Cardiac fibroblast (primary cell): Measurements from ENCODE around the gene CUTA.

Experiments used
- DNase-seq, 2 donors: peaks; one replicate each; pipeline versions ENCODE4 v3.0.0 to v3.0.0-alpha.2; 2010; ENCODE audit warnings: low read depth in 2 of 2
- H3K4me3 ChIP-seq, 2 donors: replicated peaks in 1 of 2; 1 replicate in 1 of 2; 2 replicates in 1 of 2; pipeline ENCODE4 v1.5.1; 2011; ENCODE audit warnings: low read depth in 2 of 2, low read length in 2 of 2, mild to moderate bottlenecking in 2 of 2, moderate library complexity in 1 of 2
- TF ChIP-seq, protein P1 (sequence below): IDR thresholded peaks from one replicate; pipeline ENCODE4 v1.5.1; 2011; ENCODE audit warnings: low read depth, mild to moderate bottlenecking, low read length, inconsistent platforms

CUTA gene

DNA sequence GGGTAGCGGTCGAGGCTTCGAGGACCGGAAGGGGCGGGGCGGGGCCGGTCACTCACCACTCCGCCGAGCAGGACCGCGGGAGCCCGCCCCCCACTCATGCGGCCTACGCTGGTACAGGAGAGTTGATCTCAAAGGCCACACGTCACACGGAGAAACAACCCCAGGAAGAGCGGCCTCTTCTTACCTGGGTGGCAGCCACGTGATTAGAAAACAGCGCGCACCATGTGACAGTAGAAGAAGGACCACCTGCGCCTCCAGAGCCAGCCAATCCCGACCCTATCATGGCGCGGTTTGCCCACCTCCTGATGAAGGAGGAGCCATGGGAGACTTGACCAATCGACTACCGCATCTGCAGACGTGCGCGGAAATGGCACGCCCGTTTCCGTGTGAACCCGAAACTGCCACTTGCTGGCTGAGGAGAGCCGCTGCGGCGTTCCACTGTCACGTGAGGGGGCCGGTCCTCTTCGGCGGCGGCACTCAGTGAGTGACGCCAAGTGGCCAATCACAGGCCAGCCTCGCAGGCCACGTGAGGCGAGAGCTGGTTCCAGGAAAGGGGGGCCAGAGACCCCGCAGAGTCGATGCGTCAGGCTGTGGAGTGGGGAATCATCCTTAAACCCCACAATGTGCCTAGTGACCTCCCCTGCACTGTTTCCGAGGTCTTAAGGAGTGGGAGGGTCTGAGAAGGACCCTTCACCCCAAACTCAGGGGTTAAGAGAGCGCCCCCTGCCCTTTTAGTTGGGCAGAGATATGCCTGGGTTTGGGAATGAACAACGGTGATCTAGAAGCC lies at the start of gene CUTA:
Gene CUTA, minus strand, starts transcription at position 205 of the 787 bp plus-strand sequence. Its CDS starts 107 bp downstream, at position 98.
- TF ChIP-seq, protein P1, sequence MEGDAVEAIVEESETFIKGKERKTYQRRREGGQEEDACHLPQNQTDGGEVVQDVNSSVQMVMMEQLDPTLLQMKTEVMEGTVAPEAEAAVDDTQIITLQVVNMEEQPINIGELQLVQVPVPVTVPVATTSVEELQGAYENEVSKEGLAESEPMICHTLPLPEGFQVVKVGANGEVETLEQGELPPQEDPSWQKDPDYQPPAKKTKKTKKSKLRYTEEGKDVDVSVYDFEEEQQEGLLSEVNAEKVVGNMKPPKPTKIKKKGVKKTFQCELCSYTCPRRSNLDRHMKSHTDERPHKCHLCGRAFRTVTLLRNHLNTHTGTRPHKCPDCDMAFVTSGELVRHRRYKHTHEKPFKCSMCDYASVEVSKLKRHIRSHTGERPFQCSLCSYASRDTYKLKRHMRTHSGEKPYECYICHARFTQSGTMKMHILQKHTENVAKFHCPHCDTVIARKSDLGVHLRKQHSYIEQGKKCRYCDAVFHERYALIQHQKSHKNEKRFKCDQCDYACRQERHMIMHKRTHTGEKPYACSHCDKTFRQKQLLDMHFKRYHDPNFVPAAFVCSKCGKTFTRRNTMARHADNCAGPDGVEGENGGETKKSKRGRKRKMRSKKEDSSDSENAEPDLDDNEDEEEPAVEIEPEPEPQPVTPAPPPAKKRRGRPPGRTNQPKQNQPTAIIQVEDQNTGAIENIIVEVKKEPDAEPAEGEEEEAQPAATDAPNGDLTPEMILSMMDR, result peak; percentile 5
- peak within 1 kb of the TSS; percentile 81 to 91 for H3K4me3 ChIP-seq
- DNase-seq, result peak; percentile 100

DNA sequence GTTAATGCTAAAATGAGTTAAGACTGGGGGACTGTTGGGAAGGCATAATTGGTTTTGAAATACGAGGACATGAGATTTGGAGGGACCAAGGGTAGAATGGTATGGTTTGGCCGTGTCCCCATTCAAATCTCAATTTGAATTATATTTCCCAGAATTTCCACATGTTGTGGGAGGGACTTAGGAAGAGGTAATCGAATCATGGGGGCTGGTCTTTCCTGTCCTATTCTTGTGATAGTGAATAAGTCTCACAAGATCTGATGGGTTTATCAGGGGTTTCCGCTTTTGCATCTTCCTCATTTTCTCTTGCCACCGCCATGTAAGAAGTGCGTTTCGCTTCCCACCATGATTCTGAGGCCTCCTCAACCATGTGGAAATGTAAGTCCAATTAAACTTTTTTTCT lies 49.2 kb upstream of the CUTA start:
- TF ChIP-seq, protein P1, result no peak
- H3K4me3 ChIP-seq, result no peak overlapping the region
- no peak for DNase-seq

GRCh38 chr6:33466075-33466735 lies 48.3 kb upstream of the CUTA start:
- DNase-seq, result no peak
- TF ChIP-seq, protein P1, result no peak
- H3K4me3 ChIP-seq, result no peak overlapping the region

- no peak overlapping the region for H3K4me3 ChIP-seq
- TF ChIP-seq, protein P1, result no peak
- no peak for DNase-seq
Measured at GRCh38 chr6:33459226-33459625, 41.3 kb upstream of the CUTA start.

- DNase-seq, result no peak
- H3K4me3 ChIP-seq, result no peak overlapping the region
- TF ChIP-seq, protein P1, result no peak
Measured at GRCh38 chr6:33458676-33459075, 40.8 kb upstream of the CUTA start.

DNA sequence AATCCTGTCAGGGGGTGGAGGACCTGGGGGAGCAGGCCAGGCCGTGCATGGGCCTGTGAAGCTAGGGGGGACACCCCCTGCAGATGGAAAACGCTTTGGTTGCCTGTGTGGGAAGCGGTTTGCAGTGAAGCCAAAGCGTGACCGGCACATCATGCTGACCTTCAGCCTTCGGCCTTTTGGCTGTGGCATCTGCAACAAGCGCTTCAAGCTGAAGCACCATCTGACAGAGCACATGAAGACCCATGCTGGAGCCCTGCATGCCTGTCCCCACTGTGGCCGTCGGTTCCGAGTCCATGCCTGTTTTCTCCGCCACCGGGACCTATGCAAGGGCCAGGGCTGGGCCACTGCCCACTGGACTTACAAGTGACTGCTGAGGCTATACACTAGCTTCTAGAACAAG lies 38.2 kb upstream of the CUTA start:
- TF ChIP-seq, protein P1, result no peak
- no peak for DNase-seq
- no peak overlapping the region for H3K4me3 ChIP-seq
